ENCODE measurements around the gene SLITRK1.

SLITRK1 gene, protein sequence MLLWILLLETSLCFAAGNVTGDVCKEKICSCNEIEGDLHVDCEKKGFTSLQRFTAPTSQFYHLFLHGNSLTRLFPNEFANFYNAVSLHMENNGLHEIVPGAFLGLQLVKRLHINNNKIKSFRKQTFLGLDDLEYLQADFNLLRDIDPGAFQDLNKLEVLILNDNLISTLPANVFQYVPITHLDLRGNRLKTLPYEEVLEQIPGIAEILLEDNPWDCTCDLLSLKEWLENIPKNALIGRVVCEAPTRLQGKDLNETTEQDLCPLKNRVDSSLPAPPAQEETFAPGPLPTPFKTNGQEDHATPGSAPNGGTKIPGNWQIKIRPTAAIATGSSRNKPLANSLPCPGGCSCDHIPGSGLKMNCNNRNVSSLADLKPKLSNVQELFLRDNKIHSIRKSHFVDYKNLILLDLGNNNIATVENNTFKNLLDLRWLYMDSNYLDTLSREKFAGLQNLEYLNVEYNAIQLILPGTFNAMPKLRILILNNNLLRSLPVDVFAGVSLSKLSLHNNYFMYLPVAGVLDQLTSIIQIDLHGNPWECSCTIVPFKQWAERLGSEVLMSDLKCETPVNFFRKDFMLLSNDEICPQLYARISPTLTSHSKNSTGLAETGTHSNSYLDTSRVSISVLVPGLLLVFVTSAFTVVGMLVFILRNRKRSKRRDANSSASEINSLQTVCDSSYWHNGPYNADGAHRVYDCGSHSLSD

DNA sequence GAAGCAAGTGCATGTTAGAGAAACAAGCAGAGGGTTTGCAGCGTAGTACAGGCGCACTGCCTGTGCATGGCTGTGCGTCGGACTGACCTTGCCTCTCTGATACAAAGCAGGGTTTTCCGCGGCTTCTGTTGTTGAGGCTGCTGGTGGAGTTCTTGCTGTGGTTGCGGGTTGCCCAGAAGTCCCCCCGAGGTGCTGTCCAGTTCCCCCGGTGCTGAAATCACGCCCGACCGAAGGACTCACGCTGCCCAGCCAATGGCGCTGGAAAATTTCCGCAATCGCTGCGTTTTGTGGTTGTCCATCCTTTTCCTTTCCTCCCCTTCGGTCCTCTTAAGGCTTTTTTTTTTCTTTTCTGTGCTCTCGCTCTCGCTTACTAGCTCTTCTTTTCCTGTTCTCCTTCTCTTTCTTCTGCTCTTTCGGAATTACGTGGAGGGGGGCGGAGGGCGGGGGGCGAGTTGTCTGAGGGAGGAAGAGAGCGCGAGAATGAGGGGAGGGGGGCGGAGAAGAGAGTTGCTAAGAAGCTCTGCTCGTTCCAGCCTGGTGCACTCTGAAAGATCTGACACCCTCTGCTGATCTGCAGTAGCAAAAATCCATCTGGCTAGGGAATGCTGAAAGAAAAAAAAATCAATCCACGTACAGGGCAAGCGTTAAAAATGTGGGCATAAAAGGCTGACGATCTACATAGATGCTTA lies at the start of gene SLITRK1:
TSS of gene SLITRK1 (minus strand) at position 558 of the 689 bp plus-strand sequence. CDS start 967 bp downstream, outside the sequence.
- Histone ChIP-seq H3K27me3 (ENCODE audit: control insufficient read depth, insufficient read depth, low read length) (no peaks in the 10 kb centered on the region), H3K4me3 (ENCODE audit: low read depth, low read length) (no peak within 1 kb of the TSS), H3K27ac (no peak within 1 kb of the TSS), H3K4me2 (ENCODE audit: low read length) (peak within 1 kb of the TSS; percentile 37), H3K9ac (no peak within 1 kb of the TSS), H3K4me1 (no peaks in the 10 kb centered on the region), H3K36me3 (ENCODE audit: control insufficient read depth, insufficient read depth, low read length) (no peaks in the 10 kb centered on the region), H2AFZ (no peak within 1 kb of the TSS), H3K9me3 (ENCODE audit: control insufficient read depth, low read length) (no peaks in the 10 kb centered on the region), H3K79me2 (no peaks in the 10 kb centered on the region)
- TF ChIP-seq, protein P1, sequence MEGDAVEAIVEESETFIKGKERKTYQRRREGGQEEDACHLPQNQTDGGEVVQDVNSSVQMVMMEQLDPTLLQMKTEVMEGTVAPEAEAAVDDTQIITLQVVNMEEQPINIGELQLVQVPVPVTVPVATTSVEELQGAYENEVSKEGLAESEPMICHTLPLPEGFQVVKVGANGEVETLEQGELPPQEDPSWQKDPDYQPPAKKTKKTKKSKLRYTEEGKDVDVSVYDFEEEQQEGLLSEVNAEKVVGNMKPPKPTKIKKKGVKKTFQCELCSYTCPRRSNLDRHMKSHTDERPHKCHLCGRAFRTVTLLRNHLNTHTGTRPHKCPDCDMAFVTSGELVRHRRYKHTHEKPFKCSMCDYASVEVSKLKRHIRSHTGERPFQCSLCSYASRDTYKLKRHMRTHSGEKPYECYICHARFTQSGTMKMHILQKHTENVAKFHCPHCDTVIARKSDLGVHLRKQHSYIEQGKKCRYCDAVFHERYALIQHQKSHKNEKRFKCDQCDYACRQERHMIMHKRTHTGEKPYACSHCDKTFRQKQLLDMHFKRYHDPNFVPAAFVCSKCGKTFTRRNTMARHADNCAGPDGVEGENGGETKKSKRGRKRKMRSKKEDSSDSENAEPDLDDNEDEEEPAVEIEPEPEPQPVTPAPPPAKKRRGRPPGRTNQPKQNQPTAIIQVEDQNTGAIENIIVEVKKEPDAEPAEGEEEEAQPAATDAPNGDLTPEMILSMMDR (IDR thresholded peaks at IDR 0.05), result no peak

DNA sequence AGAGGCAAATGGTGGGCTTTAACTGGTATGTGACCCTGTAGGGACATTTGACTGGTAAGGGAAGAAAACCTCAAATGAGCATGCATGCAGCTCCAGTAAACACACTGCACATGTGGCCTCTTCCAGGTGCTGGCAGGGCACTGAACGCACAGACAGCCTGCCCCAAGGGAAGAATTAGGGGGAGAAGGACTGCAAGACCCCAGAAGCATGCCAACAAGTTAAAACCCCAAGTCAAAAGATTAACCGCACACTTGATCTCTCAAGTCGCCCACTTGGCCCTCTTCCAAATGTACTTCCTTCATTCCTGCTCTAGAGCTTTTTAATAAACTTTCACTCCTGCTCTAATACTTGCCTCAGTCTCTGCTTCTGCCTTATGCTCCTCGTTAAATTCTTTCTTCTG lies 46.9 kb upstream of the SLITRK1 start:
- H3K27ac ChIP-seq, result no peak overlapping the region
- no peaks in the 10 kb centered on the region for H3K9me3 ChIP-seq (ENCODE audit: control insufficient read depth, low read length)
- no peak overlapping the region for H3K9ac ChIP-seq
- H2AFZ ChIP-seq, result no peak overlapping the region
- H3K4me3 ChIP-seq (ENCODE audit: low read depth, low read length), result no peak overlapping the region
- TF ChIP-seq, protein P1 (IDR thresholded peaks at IDR 0.05), result no peak
- H3K36me3 ChIP-seq (ENCODE audit: control insufficient read depth, insufficient read depth, low read length), result no peaks in the 10 kb centered on the region
- no peak overlapping the region for H3K4me2 ChIP-seq (ENCODE audit: low read length)
- no peaks in the 10 kb centered on the region for H3K27me3 ChIP-seq (ENCODE audit: control insufficient read depth, insufficient read depth, low read length)
- H3K4me1 ChIP-seq, result no peaks in the 10 kb centered on the region
- H3K79me2 ChIP-seq, result no peaks in the 10 kb centered on the region

DNA sequence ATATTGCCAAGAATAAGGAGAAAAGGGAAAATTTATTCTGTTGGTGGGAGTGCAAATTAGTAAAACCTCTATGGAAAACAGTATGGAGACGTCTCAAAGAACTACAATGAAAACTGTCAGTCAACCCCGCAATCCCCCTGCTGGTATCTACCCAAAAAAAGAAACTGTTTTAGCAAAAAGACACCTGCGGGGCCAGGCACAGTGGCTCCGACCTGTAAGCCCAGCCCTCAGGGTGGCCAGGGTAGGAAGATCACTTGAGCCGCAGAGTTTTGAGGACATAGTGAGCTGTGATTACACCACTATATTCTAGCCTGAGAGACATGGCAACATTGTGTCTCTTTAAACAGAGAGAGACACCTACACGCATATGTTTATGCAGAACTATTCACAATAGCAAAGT lies 37.5 kb upstream of the SLITRK1 start:
- H3K4me2 ChIP-seq (ENCODE audit: low read length), result no peak overlapping the region
- H3K9ac ChIP-seq, result no peak overlapping the region
- H3K36me3 ChIP-seq (ENCODE audit: control insufficient read depth, insufficient read depth, low read length), result no peaks in the 10 kb centered on the region
- no peaks in the 10 kb centered on the region for H3K27me3 ChIP-seq (ENCODE audit: control insufficient read depth, insufficient read depth, low read length)
- no peaks in the 10 kb centered on the region for H3K9me3 ChIP-seq (ENCODE audit: control insufficient read depth, low read length)
- no peak overlapping the region for H3K4me3 ChIP-seq (ENCODE audit: low read depth, low read length)
- H2AFZ ChIP-seq, result no peak overlapping the region
- H3K79me2 ChIP-seq, result no peaks in the 10 kb centered on the region
- H3K27ac ChIP-seq, result no peak overlapping the region
- H3K4me1 ChIP-seq, result no peaks in the 10 kb centered on the region
- TF ChIP-seq, protein P1 (IDR thresholded peaks at IDR 0.05), result no peak

DNA sequence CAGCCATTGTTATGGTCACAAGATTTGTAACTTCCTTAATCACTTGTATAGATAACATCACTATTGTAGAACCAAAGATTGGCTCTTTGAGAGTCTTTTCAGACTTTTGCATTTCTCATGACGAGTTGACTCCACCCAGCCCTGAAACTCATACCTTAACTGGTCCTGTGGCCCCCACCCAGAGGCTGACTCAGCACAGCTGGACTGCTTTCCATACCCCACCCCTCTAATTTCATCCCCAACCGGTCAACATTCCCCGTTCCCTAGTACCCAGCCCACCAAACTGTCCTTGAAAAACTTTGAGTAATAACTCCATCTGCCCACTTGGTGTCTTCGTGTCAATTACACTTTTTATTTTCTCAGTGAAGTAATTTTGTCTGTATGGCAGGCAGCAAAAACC lies 32.1 kb upstream of the SLITRK1 start:
- Histone ChIP-seq H3K27me3 (ENCODE audit: control insufficient read depth, insufficient read depth, low read length) (no peaks in the 10 kb centered on the region), H3K79me2 (no peaks in the 10 kb centered on the region), H3K9ac (no peak overlapping the region), H3K27ac (no peak overlapping the region), H3K4me3 (ENCODE audit: low read depth, low read length) (no peak overlapping the region), H3K36me3 (ENCODE audit: control insufficient read depth, insufficient read depth, low read length) (no peaks in the 10 kb centered on the region), H3K9me3 (ENCODE audit: control insufficient read depth, low read length) (no peaks in the 10 kb centered on the region), H2AFZ (no peak overlapping the region), H3K4me2 (ENCODE audit: low read length) (no peak overlapping the region), H3K4me1 (no peaks in the 10 kb centered on the region)
- TF ChIP-seq, protein P1 (IDR thresholded peaks at IDR 0.05), result no peak

Data from parathyroid adenoma (tissue), 2 donors.